ENCODE measurements around the gene SYNGAP1.

The SYNGAP1 gene

GRCh38 chr6:33405386-33405940 lies 14.4 kb upstream of the SYNGAP1 start:
- no peak for DNase-seq

- no peak for DNase-seq
Measured at GRCh38 chr6:33406126-33406525, 13.7 kb upstream of the SYNGAP1 start.

- no peak for DNase-seq
Measured at GRCh38 chr6:33407132-33407718, 12.6 kb upstream of the SYNGAP1 start.

DNA sequence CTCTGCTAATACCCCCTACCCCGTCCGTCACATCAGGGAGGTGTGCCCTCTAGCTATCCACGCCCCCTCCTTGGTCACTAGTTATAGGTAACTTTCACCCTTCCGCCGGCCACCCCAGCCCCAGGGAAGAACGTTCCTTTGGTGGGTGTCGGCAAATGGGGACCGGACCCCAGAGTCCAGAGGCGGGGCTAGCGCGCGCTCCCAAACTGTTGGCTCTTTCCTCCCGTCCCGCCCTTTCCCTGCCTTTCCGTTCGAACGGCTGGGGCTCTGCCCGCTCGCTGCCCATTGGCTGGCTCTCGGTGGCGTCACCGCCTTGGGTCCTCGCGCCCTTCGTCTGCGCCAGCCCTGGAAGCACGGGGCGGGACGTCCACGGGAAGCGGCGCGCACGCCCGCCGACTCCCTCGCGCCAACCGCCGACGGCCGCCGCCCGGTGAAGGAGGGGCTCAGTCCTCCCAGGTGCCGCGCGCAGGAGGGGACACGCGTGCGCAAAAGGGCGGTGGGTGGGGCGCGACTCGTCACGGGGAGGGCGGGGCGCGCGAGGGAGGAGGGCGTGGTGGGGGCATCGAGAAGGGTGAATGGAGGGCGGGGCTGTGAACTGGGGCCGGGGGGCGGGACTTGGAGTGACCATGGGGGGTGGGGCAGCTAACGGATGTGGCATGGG lies 9.7 kb upstream of the SYNGAP1 start:
- peak; percentile 92 for DNase-seq

GRCh38 chr6:33410711-33411631 lies 8.9 kb upstream of the SYNGAP1 start, which contains the start of gene PHF1:
Gene PHF1 (plus strand): TSS chr6:33411014. CDS start chr6:33412264, 1,250 bp downstream.
- DNase-seq: no peak

DNA sequence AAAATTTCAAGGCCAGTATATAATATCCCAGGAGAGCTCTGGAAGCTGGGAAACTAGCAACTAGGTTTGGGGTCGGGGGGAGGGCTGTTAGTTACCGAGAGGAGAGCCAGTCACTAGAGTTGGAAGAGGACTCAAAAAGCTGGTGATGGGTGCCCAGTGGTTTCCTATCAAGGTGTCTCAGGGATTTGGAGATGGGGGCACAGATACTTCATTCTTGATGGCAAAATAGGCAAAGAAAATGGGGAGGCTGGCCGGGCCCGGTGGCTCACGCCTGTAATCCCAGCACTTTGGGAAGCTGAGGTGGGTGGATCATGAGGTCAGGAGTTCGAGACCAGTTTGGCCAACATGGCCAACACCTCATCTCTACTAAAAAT lies 8.2 kb upstream of the SYNGAP1 start:
- DNase-seq: no peak

DNA sequence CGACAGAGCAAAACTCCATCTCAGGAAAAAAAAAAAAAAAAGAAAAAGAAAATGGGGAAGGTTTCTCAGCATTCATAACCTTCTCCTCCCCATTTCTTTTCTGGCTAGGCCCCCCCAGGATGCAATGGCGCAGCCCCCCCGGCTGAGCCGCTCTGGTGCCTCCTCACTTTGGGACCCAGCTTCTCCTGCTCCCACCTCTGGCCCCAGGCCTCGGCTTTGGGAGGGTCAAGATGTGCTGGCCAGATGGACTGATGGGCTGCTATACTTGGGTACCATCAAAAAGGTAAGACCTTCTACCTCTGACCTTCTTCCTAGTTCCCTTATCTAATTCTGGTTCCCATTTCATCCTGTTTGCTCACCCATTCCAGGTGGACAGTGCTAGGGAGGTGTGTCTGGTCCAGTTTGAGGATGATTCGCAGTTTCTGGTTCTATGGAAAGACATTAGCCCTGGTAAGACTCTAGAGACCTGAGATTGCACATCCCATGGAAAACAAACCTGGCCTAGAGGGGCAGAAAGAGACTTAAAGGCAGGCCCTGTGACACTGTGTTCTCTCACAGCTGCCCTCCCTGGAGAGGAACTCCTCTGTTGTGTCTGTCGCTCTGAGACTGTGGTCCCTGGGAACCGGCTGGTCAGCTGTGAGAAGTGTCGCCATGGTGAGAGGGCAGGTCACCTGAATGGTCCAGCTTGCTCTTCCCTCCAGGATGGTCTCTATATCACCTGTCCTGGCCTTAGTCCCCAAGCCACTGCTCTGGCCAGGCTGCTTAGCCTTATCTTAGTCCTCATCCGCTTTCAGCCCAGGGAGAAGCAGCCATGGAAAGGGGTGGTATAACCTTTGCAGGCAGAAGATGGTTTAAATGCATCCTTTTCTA lies 7.5 kb upstream of the SYNGAP1 start:
- DNase-seq: no peak

DNA sequence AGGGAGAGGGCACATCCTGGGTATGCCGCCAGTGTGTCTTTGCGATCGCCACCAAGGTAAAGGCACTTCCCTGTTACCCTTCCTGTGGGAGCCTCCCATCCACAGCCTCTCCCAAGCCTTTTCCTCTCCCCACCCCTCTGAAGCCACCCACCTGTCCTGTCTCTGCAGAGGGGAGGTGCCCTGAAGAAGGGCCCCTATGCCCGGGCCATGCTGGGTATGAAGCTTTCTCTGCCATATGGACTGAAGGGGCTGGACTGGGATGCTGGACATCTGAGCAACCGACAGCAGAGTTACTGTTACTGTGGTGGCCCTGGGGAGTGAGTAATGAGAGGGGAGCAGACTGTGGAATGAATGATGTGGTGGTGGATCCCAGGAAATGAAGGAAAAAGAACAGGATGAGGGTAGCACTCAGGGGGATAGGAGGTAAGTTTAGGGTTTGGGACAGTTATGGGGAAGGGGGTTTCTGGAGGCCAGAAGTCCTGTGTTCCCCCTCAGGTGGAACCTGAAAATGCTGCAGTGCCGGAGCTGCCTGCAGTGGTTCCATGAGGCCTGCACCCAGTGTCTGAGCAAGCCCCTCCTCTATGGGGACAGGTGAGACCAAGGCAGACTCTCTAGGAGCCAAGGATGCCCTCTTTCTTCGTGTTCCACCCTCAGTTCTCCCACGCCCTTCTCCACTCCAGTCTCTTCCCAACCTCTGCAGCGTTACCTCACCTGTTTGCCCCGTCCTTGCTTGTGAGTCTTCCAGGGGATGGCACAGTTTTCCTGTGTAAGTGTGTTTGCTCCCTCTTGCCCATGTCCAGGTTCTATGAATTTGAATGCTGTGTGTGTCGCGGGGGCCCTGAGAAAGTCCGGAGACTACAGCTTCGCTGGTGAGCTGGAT lies 6.4 kb upstream of the SYNGAP1 start:
- no peak for DNase-seq

DNA sequence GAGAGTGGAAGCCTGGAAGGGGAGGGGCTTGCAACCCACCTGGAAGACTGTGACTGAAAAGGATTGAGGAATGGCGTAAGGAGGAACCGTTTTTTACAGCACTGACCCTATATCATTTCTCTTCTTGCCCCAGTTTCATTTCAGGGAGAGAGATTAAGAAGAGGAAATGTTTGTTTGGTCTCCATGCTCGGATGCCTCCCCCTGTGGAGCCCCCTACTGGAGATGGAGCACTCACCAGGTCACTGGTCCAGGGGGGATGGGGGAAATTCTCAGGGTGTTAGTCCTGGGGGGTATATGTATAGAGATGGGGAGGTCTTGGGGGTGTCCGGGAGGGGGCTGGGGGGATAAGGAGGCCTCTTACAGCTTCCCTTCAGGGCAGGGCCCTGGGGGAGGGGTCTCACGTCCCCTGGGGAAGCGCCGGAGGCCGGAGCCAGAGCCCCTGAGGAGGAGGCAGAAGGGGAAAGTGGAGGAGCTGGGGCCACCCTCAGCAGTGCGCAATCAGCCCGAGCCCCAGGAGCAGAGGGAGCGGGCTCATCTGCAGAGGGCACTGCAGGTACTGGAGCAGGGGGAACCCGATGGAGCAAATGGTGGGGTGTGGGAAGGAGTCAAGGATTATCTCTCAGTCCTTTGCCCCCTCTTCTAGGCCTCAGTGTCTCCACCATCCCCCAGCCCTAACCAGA lies 5.1 kb upstream of the SYNGAP1 start:
- DNase-seq: no peak

- no peak for DNase-seq
Measured at GRCh38 chr6:33415831-33416230, 4.0 kb upstream of the SYNGAP1 start.

- DNase-seq: no peak
Measured at GRCh38 chr6:33416386-33417127, 3.3 kb upstream of the SYNGAP1 start.

- DNase-seq: peak; percentile 43
Measured at GRCh38 chr6:33417128-33417902, 2.5 kb upstream of the SYNGAP1 start.

GRCh38 chr6:33417903-33418689 lies 1.8 kb upstream of the SYNGAP1 start, which contains the start of gene CUTA:
Gene CUTA (minus strand): TSS chr6:33418107. CDS start chr6:33418000, 107 bp downstream.
- DNase-seq: peak; percentile 96

GRCh38 chr6:33418690-33419291 lies 1.1 kb upstream of the SYNGAP1 start:
- DNase-seq: no peak

DNA sequence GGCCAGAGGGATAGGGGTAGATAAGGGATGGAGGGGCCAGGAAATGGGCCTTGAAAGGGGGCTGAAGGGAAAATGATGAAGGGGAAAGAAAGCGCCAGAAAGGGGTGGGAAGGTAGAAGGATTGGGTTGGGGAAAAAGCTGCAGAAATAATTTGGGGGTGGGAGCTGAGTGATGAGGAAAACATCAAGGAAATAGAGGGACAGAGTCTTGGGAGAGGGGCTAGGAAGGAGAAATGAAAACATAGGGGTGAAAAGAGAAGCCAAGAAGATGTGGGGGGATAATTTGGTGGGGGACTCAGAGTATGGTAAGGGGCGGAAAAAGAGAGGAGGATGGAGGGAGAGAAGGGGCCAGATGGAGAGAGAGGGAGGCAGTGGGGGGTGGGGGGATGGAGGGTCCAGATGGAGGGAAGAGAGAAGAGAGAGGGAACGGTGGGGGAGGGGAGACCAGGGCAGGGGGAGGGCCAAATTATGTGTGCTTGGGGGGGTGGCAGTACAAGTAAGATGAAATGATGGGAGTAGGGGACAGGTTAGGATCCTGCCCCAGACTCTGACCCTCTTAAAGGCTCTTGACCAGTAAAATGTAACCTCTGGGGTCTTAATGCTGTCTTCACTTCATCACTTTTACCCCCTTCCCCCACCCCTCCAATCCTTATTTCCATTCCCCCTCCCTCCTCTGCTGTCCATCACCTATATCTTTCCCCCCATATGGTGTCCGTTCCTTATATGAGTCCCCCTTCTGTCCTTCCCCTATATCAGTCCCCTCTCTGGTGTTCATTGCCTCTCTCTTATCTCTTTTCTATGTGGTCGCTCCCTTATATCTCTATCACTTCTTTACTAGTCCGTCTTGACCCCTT lies 852 bp downstream of the SYNGAP1 start:
- DNase-seq: no peak

GRCh38 chr6:33421344-33421643 lies 1.4 kb downstream of the SYNGAP1 start:
- DNase-seq: no peak

DNA sequence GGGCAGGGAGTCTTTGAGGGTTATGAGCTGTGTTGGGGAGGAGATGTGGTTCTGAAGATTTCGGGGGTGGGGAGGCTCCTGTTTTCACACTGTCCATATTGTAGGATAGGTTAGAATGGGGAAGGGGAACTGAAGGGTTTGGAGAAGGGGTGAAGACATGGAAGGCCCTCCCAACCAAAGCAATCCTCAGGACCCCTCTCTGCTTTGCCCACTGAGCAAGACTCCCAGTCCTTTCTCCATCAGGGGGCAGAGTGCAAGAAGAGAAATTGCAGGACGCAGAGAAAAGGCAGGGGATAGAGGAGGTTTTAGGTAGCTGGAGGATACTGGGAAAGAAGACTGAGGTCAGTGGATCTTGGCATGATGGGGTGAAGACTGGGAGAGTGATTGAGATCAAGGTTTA lies 3.9 kb downstream of the SYNGAP1 start:
- DNase-seq: no peak
